Fibroblast of gingiva (primary cell): ENCODE results near the gene LRRC75B.
A peak's percentile ranks its signal among the peaks of the same experiment; 100 is the strongest.
"Not testable (repeated sequence)": the region's sequence is repeated elsewhere in the genome, so short reads cannot be mapped to it uniquely, and the experiment has no call there.

ENCODE experiments used
- DNase-seq: peaks from one replicate; pipeline ENCODE4 v3.0.0-alpha.2; 2011; ENCODE audit warnings: low read depth

The LRRC75B gene, protein sequence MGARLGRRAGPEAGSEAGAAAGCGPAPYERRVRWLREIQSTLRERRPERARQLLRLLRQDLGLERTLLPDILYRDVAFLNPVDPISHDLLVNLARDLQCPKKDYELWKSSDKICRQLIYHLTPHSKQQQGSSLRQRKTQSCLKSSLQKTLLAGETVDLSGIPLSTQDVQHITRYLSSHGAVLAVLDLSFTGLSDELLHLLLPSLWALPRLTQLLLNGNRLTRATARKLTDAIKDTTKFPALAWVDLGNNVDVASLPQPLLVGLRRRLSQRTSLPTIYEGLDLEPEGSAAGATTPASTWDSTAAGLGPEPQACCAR

GRCh38 chr22:24592851-24593558 is at the start of gene LRRC75B:
Gene LRRC75B, minus strand, starts transcription at chr22:24593073. Its CDS starts 34 bp downstream, at chr22:24593039.
- DNase-seq = peak; percentile 87

DNA sequence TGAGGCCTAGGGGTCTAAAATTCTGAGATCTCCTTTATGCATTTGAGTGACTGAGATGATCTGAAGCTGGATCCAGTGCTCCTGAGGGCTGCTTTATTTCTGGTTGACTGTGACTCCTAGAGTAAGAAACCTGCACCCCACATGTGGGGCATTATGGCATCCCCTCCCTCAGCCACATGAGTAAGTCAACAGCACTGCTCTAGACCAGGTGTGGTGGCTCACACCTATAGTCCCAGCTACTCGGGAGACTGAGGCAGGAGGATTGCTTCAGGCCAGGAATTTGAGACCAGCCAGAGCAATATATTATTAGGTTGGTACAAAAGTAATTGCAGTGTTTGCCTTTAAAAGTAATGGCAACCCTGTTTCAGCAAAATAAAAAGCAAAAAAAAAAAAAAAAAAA is 49.4 kb upstream of the LRRC75B start:
- DNase-seq = not testable (repeated sequence)

DNA sequence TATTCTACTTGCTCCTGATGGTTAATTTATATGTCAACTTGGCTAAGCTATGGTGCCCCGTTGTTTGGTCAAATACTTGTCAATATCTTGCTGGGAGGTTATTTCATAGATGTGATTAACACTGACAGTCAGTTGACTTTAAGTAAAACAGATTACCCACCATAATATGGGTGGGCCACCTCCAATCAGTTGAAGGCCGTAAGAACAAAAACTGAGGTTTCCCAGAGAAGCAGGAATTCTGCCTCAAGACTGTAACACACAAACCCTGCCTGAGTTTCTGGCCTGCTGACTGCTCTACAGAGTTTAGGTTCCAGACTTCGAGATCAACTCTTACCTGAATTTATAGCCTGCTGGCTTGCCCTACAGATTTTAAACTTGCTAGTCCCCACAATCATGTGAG is 43.6 kb upstream of the LRRC75B start:
- DNase-seq = not testable (repeated sequence)

DNA sequence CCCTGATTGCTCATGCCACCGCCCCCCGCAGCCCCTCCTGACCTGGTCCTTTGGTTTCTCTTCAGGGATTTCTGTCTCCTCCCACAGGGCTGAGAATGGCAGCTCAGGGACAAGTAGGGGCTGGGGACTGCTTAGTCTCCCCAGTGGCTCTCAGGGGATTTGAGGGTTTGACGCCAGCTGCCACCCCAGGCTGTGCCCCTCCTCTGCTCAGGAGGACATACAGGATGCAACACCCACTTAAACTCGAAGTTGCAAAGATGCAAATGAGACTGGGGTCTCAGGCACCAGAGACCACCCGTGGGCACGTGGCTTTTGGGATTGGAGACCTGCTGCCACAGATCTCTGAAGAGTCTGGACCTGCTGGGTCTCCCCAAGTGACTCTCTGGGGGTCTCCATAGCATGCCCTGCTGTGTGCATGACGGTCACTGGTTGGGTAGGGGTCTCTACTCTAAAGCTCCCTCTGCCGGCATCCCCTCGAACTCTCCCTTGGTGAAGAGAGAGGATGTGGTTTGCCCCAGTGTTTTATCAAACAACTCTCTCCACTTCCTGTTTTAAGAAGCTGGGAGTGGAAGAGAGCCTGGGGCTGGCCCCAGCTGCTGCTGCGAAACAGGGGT is 42.0 kb upstream of the LRRC75B start:
- not testable (repeated sequence) for DNase-seq

- DNase-seq = not testable (repeated sequence)
These were observed 40.6 kb upstream of the LRRC75B start for GRCh38 chr22:24633231-24634023.

DNA sequence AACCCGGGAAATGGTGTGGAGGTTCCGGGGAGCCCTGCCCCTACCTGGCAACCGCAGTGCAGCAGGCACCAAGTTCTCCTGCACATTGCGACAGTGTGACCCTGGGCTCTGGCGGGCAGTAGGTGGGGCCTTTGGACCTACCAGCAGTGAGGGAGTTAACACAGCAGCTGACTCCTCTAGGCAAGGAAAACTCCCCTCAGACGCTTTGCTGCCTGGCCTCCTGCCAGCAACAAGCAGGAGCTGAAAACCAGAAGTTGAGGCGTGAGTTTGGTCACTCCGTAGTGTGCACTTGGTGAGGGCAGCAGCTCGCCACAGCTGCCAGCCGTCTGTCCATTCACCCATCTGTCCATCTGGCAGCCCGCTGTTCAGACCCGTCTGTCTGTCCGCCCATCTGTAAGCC is 39.8 kb upstream of the LRRC75B start:
- DNase-seq = not testable (repeated sequence)

DNA sequence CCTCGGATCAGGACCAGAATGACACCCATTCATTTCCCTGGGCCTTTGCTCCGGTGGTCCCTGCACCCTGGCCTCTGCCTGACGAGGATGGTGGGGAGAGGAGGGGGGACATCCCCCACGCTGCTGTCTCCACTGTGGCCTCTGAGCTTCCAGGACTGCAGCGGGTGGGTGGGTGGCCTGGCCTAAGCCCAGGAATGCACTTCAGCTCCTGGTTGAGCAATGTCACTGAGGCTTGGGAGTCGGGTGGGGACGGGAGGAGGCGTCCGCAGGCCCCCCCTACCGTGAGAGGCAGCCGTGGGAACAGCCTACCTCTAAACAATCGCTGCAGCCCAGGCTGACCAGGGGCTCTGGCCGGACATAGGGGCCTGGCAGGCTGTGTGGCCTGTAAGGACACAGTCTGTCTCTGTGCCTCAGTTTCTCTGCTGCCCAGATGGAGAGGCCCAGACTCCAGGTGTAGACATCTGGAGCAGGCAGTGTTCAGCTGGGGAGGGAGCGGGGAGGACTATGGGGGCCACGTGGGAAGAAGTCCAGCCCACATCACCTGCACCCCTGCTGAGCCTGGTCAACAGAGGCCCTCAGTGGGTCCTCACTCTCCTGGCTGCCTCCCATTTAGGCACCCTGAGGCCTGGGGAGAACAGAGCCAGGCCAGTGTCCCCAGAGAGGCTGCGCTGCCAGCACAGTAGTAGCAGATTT is 38.7 kb upstream of the LRRC75B start:
- DNase-seq = not testable (repeated sequence)

DNA sequence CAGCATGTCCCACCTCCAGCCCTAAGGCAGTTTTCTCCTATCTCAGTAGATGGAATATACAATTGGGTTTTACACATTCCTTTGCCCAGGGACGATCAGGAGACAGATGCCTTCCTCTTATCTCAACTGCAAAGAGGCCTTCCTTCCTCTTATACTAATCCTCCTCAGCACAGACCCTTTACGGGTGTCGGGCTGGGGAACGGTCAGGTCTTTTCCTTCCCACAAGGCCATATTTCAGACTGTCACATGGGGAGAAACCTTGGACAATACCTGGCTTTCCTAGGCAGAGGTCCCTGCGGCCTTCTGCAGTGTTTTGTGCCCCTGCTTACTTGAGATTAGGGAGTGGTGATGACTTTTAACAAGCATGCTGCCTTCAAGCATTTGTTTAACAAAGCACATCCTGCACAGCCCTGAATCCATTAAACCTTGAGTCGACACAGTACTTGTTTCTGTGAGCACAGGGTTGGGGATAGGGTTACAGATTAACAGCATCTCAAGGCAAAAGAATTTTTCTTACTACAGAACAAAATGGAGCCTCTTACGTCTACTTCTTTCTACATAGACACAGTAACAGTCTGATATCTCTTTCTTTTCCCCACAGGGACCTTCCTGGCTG is 38.0 kb upstream of the LRRC75B start:
- peak; percentile 14 for DNase-seq

GRCh38 chr22:24629069-24629468 is 36.2 kb upstream of the LRRC75B start:
- not testable (repeated sequence) for DNase-seq

DNA sequence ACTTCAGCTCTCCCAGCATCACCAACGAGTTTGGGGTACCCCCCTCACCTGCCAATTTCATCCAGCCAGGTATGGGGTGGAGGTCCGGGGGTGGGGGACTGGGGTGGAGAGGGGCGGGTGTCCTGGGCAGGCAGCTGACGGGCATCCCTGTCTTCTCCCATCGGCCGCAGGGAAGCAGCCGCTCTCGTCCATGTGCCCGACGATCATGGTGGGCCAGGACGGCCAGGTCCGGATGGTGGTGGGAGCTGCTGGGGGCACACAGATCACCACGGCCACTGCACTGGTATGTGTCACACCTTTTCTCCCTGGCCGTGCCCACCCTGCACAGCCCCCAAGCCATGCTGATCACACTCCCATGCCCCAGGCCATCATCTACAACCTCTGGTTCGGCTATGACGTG is 35.0 kb upstream of the LRRC75B start:
- DNase-seq = not testable (repeated sequence)

GRCh38 chr22:24622596-24622995 is 29.7 kb upstream of the LRRC75B start:
- not testable (repeated sequence) for DNase-seq

- DNase-seq = not testable (repeated sequence)
These were observed 28.4 kb upstream of the LRRC75B start for GRCh38 chr22:24621244-24621643.

DNA sequence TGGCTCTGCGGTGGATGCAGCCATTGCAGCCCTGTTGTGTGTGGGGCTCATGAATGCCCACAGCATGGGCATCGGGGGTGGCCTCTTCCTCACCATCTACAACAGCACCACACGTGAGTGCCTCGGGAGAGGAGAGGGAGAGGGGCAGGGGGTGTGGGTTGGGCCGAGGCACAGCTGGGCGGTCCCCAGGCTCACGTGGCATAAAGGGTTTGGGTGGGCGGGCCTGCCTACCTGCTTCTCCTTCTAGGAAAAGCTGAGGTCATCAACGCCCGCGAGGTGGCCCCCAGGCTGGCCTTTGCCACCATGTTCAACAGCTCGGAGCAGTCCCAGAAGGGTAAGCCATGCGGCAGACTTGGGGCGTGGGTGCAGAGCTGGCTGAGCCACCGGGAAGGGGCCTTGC is 21.9 kb upstream of the LRRC75B start:
- not testable (repeated sequence) for DNase-seq

GRCh38 chr22:24609888-24610287 is 17.0 kb upstream of the LRRC75B start:
- DNase-seq = not testable (repeated sequence)

- not testable (repeated sequence) for DNase-seq
These were observed 15.5 kb upstream of the LRRC75B start for GRCh38 chr22:24608327-24608726.

- not testable (repeated sequence) for DNase-seq
These were observed 14.6 kb upstream of the LRRC75B start for GRCh38 chr22:24607429-24607983.

GRCh38 chr22:24606340-24606739 is 13.5 kb upstream of the LRRC75B start:
- DNase-seq = not testable (repeated sequence)

- not testable (repeated sequence) for DNase-seq
These were observed 11.1 kb upstream of the LRRC75B start for GRCh38 chr22:24603770-24604629.
